MM.1S (cell line): ENCODE results near the gene TENM4.

ENCODE experiments used
- DNase-seq: peaks from one replicate; pipeline ENCODE4 v3.0.0-alpha.2; 2015
- H2AFZ ChIP-seq: fragments of 300-600 bp; sonication (generic); 2 replicates; pipeline ENCODE4 v1.6.0; 2016; ENCODE audit warnings: antibody characterized with exemption, low read length
- H3F3A ChIP-seq: fragments of 300-600 bp; sonication (generic); 2 replicates; pipeline ENCODE4 v1.6.1; 2016; ENCODE audit warnings: mild to moderate bottlenecking, antibody characterized with exemption, low read length, moderate library complexity, mixed read lengths; ENCODE audit not compliant: insufficient read depth
- H3K27ac ChIP-seq: fragments of 300-600 bp; sonication (generic); 2 replicates; pipeline ENCODE4 v1.5.1; 2016; ENCODE audit warnings: mild to moderate bottlenecking, low read length
- H3K27me3 ChIP-seq: fragments of 300-600 bp; sonication (generic); replicated peaks from 2 replicates; pipeline ENCODE4 v1.6.0; 2016; ENCODE audit warnings: low read length; ENCODE audit not compliant: insufficient read depth
- H3K36me3 ChIP-seq: fragments of 300-600 bp; sonication (generic); replicated peaks from 2 replicates; pipeline ENCODE4 v1.6.1; 2016; ENCODE audit warnings: mild to moderate bottlenecking, low read length, mixed read lengths; ENCODE audit not compliant: insufficient read depth
- H3K4me1 ChIP-seq: fragments of 300-600 bp; sonication (generic); 2 replicates; pipeline ENCODE4 v1.6.1; 2016; ENCODE audit warnings: low read length, mixed read lengths
- H3K4me2 ChIP-seq: fragments of 300-600 bp; sonication (generic); 2 replicates; pipeline ENCODE4 v1.6.0; 2016; ENCODE audit warnings: low read depth, low read length
- H3K4me3 ChIP-seq: fragments of 300-600 bp; sonication (generic); 2 replicates; pipeline ENCODE4 v1.5.1; 2016; ENCODE audit warnings: low read length, mixed read lengths
- H3K79me2 ChIP-seq: fragments of 300-600 bp; sonication (generic); 2 replicates; pipeline ENCODE4 v1.6.1; 2016; ENCODE audit warnings: mixed run types, low read length, mixed read lengths
- H3K9ac ChIP-seq: fragments of 300-600 bp; sonication (generic); 2 replicates; pipeline ENCODE4 v1.6.1; 2016; ENCODE audit warnings: low read length, mixed read lengths
- H3K9me2 ChIP-seq: fragments of 300-600 bp; sonication (generic); replicated peaks from 2 replicates; pipeline ENCODE4 v1.6.1; 2016; ENCODE audit warnings: mild to moderate bottlenecking, low read length, mixed read lengths; ENCODE audit not compliant: insufficient read depth
- H3K9me3 ChIP-seq: fragments of 300-600 bp; sonication (generic); replicated peaks from 2 replicates; pipeline ENCODE4 v1.6.1; 2016; ENCODE audit warnings: mild to moderate bottlenecking, low read length, mixed read lengths; ENCODE audit not compliant: insufficient read depth
- H4K20me1 ChIP-seq: fragments of 300-600 bp; sonication (generic); 2 replicates; pipeline ENCODE4 v1.6.1; 2016; ENCODE audit warnings: mild to moderate bottlenecking, low read length, moderate library complexity, mixed read lengths; ENCODE audit not compliant: insufficient read depth
- EZH2 ChIP-seq: fragments of 300-600 bp; sonication (generic); optimal IDR thresholded peaks from 2 replicates; pipeline ENCODE3; 2017; ENCODE audit warnings: low read depth, mild to moderate bottlenecking, antibody characterized with exemption, low read length, mixed read lengths
- EZH2phosphoT487 ChIP-seq: fragments of 300-600 bp; sonication (generic); IDR thresholded peaks from 2 replicates; pipeline ENCODE4 v1.6.1; 2018; ENCODE audit warnings: antibody characterized with exemption, low read length
- TF ChIP-seq, protein P1 (sequence below): fragments of 300-600 bp; sonication (generic); IDR thresholded peaks from 2 replicates; pipeline ENCODE4 v1.5.1; 2016; ENCODE audit warnings: antibody characterized with exemption, low read length, mixed read lengths

TENM4 gene

DNA sequence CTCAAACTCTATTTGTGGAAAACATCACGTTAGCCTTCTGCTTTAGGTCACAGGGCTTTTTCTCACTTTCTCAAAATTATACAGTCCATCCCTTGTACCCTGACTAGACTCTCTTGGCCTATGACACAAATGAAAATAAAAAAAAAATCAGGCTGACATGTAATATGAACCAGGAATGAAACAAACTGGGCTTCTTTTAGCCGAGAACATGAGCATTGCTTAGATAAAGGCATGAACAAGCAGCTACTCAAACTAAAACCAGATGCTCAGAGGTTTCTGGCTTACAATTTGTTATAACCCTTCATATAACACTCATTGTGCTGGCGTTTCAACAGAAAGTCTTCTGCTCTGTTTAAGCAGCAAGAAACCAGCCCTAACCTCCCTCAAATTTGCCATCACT, 600.6 kb downstream of the TENM4 start:
- no peak overlapping the region for H3K4me2 ChIP-seq
- H3K9me2 ChIP-seq = no peaks in the 10 kb centered on the region
- no peaks in the 10 kb centered on the region for H3K27me3 ChIP-seq
- DNase-seq = no peak
- H2AFZ ChIP-seq = no peak overlapping the region
- no peak overlapping the region for H3K9ac ChIP-seq
- H3K9me3 ChIP-seq = no peaks in the 10 kb centered on the region
- no peaks in the 10 kb centered on the region for H3F3A ChIP-seq
- no peaks in the 10 kb centered on the region for H4K20me1 ChIP-seq
- H3K4me1 ChIP-seq = no peaks in the 10 kb centered on the region
- H3K4me3 ChIP-seq = no peak overlapping the region
- TF ChIP-seq, protein P1, sequence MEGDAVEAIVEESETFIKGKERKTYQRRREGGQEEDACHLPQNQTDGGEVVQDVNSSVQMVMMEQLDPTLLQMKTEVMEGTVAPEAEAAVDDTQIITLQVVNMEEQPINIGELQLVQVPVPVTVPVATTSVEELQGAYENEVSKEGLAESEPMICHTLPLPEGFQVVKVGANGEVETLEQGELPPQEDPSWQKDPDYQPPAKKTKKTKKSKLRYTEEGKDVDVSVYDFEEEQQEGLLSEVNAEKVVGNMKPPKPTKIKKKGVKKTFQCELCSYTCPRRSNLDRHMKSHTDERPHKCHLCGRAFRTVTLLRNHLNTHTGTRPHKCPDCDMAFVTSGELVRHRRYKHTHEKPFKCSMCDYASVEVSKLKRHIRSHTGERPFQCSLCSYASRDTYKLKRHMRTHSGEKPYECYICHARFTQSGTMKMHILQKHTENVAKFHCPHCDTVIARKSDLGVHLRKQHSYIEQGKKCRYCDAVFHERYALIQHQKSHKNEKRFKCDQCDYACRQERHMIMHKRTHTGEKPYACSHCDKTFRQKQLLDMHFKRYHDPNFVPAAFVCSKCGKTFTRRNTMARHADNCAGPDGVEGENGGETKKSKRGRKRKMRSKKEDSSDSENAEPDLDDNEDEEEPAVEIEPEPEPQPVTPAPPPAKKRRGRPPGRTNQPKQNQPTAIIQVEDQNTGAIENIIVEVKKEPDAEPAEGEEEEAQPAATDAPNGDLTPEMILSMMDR = no peak
- no peaks in the 10 kb centered on the region for H3K36me3 ChIP-seq
- no peaks in the 10 kb centered on the region for H3K79me2 ChIP-seq
- H3K27ac ChIP-seq = no peak overlapping the region

DNA sequence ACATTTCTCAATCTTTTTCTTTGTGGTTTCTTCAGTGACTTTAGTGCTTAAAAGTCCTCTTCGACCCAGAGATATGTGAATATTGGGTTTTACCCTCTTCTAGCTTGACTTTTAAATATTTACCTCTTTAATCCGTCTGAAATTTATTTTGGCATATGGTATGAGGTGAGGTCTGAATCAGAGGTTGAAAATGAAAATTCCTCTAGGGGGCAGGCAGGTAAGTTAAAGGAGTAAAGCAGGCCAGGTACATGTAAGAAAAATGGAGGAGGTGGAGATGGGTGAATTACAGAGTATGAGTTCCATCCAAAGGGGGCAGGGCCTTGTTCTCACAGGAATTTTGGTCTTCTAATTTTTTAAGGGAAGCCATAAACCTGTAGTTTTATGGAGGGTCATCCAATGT, 602.4 kb downstream of the TENM4 start:
- DNase-seq = peak; percentile 12

DNA sequence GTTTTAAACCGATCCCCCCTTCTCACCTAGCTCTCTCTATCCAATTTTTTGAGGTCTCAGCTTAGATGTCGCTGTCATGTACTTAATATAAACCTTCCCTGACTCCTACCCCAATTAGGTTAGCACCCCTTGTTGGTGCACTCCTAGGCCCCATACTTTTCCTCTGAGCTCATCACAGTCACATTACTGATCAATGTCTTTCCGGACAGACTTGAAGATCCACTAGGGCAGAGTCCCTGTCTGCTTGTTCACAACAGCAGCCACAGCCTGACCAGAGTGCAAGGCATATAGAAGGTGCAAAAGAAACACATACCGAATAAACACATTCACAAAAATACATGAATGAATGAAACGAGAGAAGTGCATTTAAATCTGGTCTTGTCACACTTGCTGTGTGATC, 605.2 kb downstream of the TENM4 start:
- Histone ChIP-seq H3K4me3 (no peak overlapping the region), H3K4me1 (no peaks in the 10 kb centered on the region), H3K27ac (no peak overlapping the region), H3K36me3 (no peaks in the 10 kb centered on the region), H3K79me2 (no peaks in the 10 kb centered on the region), H3K4me2 (no peak overlapping the region), H4K20me1 (no peaks in the 10 kb centered on the region), H3F3A (no peaks in the 10 kb centered on the region), H3K27me3 (no peaks in the 10 kb centered on the region), H3K9ac (no peak overlapping the region), H2AFZ (no peak overlapping the region), H3K9me2 (no peaks in the 10 kb centered on the region), H3K9me3 (no peaks in the 10 kb centered on the region)
- no peak for DNase-seq
- no peak for TF ChIP-seq EZH2
- no peak for TF ChIP-seq EZH2phosphoT487
- TF ChIP-seq, protein P1 = no peak

More for the DNA sequence above, 602.4 kb downstream of the TENM4 start:
- H3K36me3 ChIP-seq = no peaks in the 10 kb centered on the region
- no peak overlapping the region for H2AFZ ChIP-seq
- no peaks in the 10 kb centered on the region for H3K4me1 ChIP-seq
- H3K79me2 ChIP-seq = no peaks in the 10 kb centered on the region
- TF ChIP-seq, protein P1 = peak; percentile 40
- TF ChIP-seq EZH2 (no peak), EZH2phosphoT487 (no peak)
- H3K27me3 ChIP-seq = no peaks in the 10 kb centered on the region
- H3K27ac ChIP-seq = no peak overlapping the region
- H3K9me2 ChIP-seq = no peaks in the 10 kb centered on the region
- no peaks in the 10 kb centered on the region for H3K9me3 ChIP-seq
- H3F3A ChIP-seq = no peaks in the 10 kb centered on the region
- H4K20me1 ChIP-seq = no peaks in the 10 kb centered on the region
- H3K4me3 ChIP-seq = no peak overlapping the region
- H3K4me2 ChIP-seq = no peak overlapping the region
- no peak overlapping the region for H3K9ac ChIP-seq

DNA sequence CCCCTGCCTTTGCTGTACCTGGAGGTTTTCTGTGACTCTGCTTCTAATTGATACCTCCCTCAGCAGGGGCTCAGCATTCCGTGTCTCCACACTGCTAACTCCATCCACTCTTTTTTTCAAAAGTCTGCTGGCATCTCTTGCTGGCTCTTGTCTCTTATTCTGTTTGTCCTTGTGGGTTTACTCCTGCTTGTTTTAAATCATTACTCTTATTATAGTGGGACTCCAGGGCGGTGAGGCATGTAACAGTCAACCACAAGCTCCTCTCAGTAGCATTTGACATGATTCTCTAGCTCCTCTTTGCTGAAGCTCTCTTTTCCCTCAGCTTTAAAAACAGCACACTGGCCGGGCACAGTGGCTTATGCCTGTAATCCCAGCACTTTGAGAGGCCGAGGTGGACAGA, 605.9 kb downstream of the TENM4 start:
- Histone ChIP-seq H3K4me2 (no peak overlapping the region), H2AFZ (no peak overlapping the region), H3K27ac (no peak overlapping the region), H3K9ac (no peak overlapping the region), H3K9me3 (no peaks in the 10 kb centered on the region), H3K36me3 (no peaks in the 10 kb centered on the region), H3K79me2 (no peaks in the 10 kb centered on the region), H3K4me1 (no peaks in the 10 kb centered on the region), H3K9me2 (no peaks in the 10 kb centered on the region), H4K20me1 (no peaks in the 10 kb centered on the region), H3K4me3 (no peak overlapping the region), H3K27me3 (no peaks in the 10 kb centered on the region), H3F3A (no peaks in the 10 kb centered on the region)
- DNase-seq = no peak
- TF ChIP-seq, protein P1 = no peak
- TF ChIP-seq EZH2 (no peak), EZH2phosphoT487 (no peak)
